ENCODE data around the gene EIF6.
"Not testable (repeated sequence)": the region's sequence is repeated elsewhere in the genome, so short reads cannot be mapped to it uniquely, and the experiment has no call there.

Gene EIF6

GRCh38 chr20:35284267-35284991, at the start of gene EIF6:
EIF6 (minus strand) TSS chr20:35284772; CDS start chr20:35284487, 285 bp downstream.
- peak; percentile 96 for DNase-seq

GRCh38 chr20:35333606-35334005, 49.0 kb upstream of the EIF6 start:
- no peak for DNase-seq

GRCh38 chr20:35332540-35333200, 48.1 kb upstream of the EIF6 start:
- DNase-seq, result no peak

- no peak for DNase-seq
These were observed 45.0 kb upstream of the EIF6 start for GRCh38 chr20:35329435-35330139.

GRCh38 chr20:35328689-35329088, 44.1 kb upstream of the EIF6 start:
- no peak for DNase-seq

- no peak for DNase-seq
These were observed 43.6 kb upstream of the EIF6 start for GRCh38 chr20:35328095-35328685.

GRCh38 chr20:35327074-35327976, 42.8 kb upstream of the EIF6 start:
- no peak for DNase-seq

GRCh38 chr20:35326740-35327073, 42.1 kb upstream of the EIF6 start:
- DNase-seq, result no peak

GRCh38 chr20:35326021-35326739, 41.6 kb upstream of the EIF6 start:
- DNase-seq, result no peak

GRCh38 chr20:35325401-35325800, 40.8 kb upstream of the EIF6 start:
- no peak for DNase-seq

GRCh38 chr20:35320396-35321126, 36.0 kb upstream of the EIF6 start:
- no peak for DNase-seq

- no peak for DNase-seq
These were observed 35.3 kb upstream of the EIF6 start for GRCh38 chr20:35319871-35320197.

GRCh38 chr20:35319192-35319870, 34.8 kb upstream of the EIF6 start:
- no peak for DNase-seq

- DNase-seq, result no peak
These were observed 34.1 kb upstream of the EIF6 start for GRCh38 chr20:35318502-35319157.

- no peak for DNase-seq
These were observed 33.0 kb upstream of the EIF6 start for GRCh38 chr20:35317416-35318210.

GRCh38 chr20:35316086-35316485, 31.5 kb upstream of the EIF6 start:
- no peak for DNase-seq

GRCh38 chr20:35315632-35316020, 31.1 kb upstream of the EIF6 start:
- not testable (repeated sequence) for DNase-seq

- DNase-seq, result no peak
These were observed 30.5 kb upstream of the EIF6 start for GRCh38 chr20:35314816-35315631.

Measured in 8988T (cell line).